ENCODE results near the gene ADPRM. TPM values are rescaled to one million over a fixed set of nuclear protein-coding genes. Genes with fewer than 3 reads are reported as not detected.

The ADPRM gene
- total and polyA plus RNA-seq, 8 donors, result 0.87 to 24.4 (median 11.0) TPM; not detected in 1

DNA sequence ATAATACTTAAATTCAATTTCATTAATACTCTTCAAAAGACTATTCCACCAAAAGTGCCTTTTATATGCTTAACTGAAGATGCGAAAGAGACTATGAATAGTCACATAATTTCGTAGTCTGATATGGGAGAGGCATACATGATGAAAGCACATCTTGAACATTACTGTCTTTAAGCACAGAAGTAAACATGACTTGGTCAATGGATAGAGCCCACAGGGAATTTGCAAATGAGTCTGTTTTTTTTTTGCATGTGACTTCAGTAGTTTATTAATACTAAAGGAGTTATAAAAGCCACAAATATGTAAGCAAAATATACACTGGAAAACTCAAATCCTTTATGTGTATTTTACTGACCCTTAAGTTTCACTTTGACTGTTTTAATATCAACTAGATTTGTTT lies 15.9 kb downstream of the ADPRM start:
- WGBS, 5 donors, result 86 to 97% (median 89%) methylated on average over 2 of the region's 2 CpGs
- H3K4me3 ChIP-seq, result no peak overlapping the region

DNA sequence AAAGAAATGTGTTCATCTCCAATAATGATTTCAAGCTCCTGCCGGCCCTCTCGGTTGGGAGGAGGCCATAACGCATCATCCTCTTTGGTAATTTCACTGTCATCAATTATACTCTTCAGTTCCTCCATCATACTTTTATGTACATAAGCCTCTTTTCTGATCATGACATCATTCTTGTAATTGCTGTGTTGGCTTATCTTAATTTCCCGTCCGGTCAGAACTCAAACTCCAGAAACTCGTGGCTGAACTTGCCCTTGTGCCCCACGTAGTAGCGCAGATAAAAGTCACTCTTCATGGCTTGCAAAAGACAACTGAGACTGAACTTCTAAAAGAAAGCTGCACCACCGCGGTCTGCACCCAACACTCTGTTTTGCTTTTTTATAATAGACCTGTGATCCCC lies 18.8 kb downstream of the ADPRM start:
- no peaks in the 10 kb centered on the region for H3K27me3 ChIP-seq
- intact Hi-C loops (cut with DNase I; ENCODE audit: low total_unique reads), result no loop called here
- H3K36me3 ChIP-seq, result peaks cover 15 to 63% (median 48%) of the 10 kb centered on the region in 4 donors
- no peak for DNase-seq
- H3K4me3 ChIP-seq, result no peak overlapping the region
- no peaks in the 10 kb centered on the region for H3K4me1 ChIP-seq
- WGBS, 5 donors, result 82 to 87% (median 82%) methylated on average over 10 of the region's 10 CpGs
- no peaks in the 10 kb centered on the region for H3K9me3 ChIP-seq
- TF ChIP-seq, protein P1, sequence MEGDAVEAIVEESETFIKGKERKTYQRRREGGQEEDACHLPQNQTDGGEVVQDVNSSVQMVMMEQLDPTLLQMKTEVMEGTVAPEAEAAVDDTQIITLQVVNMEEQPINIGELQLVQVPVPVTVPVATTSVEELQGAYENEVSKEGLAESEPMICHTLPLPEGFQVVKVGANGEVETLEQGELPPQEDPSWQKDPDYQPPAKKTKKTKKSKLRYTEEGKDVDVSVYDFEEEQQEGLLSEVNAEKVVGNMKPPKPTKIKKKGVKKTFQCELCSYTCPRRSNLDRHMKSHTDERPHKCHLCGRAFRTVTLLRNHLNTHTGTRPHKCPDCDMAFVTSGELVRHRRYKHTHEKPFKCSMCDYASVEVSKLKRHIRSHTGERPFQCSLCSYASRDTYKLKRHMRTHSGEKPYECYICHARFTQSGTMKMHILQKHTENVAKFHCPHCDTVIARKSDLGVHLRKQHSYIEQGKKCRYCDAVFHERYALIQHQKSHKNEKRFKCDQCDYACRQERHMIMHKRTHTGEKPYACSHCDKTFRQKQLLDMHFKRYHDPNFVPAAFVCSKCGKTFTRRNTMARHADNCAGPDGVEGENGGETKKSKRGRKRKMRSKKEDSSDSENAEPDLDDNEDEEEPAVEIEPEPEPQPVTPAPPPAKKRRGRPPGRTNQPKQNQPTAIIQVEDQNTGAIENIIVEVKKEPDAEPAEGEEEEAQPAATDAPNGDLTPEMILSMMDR (IDR thresholded peaks at IDR 0.05), result no peak
- TF ChIP-seq EP300 (IDR thresholded peaks at IDR 0.05) (no peak), POLR2A (IDR thresholded peaks at IDR 0.05) (no peak), POLR2AphosphoS5 (IDR thresholded peaks at IDR 0.05) (no peak)
- no peak overlapping the region for H3K27ac ChIP-seq

More for the DNA sequence above, 15.9 kb downstream of the ADPRM start:
- H3K27me3 ChIP-seq, result no peaks in the 10 kb centered on the region
- H3K4me1 ChIP-seq, result no peaks in the 10 kb centered on the region
- H3K9me3 ChIP-seq, result no peaks in the 10 kb centered on the region
- H3K27ac ChIP-seq, result no peak overlapping the region
- peaks cover 29 to 77% (median 59%) of the 10 kb centered on the region in 4 donors for H3K36me3 ChIP-seq
- intact Hi-C loops (cut with DNase I; ENCODE audit: low total_unique reads), result loop anchor here (5.0 kb wide), 1 partner anchor 604 kb away; no protein-coding TSS in a partner anchor
- no peak for DNase-seq
- TF ChIP-seq POLR2AphosphoS5 (IDR thresholded peaks at IDR 0.05) (no peak), POLR2A (IDR thresholded peaks at IDR 0.05) (no peak), EP300 (IDR thresholded peaks at IDR 0.05) (no peak)

DNA sequence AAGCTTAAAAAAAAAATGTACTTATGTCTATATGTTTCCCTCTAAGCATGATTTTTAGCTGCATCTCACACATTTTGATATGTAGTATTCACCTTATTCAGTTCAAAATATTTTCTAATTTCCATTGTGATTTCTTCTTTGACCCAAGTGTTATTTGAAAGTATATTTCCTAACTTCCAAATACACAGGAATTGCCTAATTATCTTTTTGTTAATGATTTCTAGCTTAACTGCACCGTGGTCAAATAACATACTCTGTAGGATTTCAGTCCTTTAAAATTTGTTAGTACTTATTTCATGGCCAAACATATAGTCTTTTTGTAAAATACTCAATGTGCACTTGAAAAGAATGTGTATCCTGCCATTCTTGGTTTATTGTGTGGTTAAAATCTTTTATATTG lies 21.2 kb downstream of the ADPRM start:
- H3K4me3 ChIP-seq, result no peak overlapping the region
- peaks cover 0 to 59% (median 46%) of the 10 kb centered on the region in 4 donors for H3K36me3 ChIP-seq
- TF ChIP-seq, protein P1 (IDR thresholded peaks at IDR 0.05), result no peak
- TF ChIP-seq EP300 (IDR thresholded peaks at IDR 0.05) (no peak), POLR2AphosphoS5 (IDR thresholded peaks at IDR 0.05) (no peak), POLR2A (IDR thresholded peaks at IDR 0.05) (no peak)
- no peaks in the 10 kb centered on the region for H3K27me3 ChIP-seq
- no peaks in the 10 kb centered on the region for H3K9me3 ChIP-seq
- no peak overlapping the region for H3K27ac ChIP-seq
- DNase-seq, result no peak
- no peaks in the 10 kb centered on the region for H3K4me1 ChIP-seq
- intact Hi-C loops (cut with DNase I; ENCODE audit: low total_unique reads), result no loop called here
- WGBS, 5 donors, result 30 to 51% (median 32%) methylated on average over 1 of the region's 1 CpG

DNA sequence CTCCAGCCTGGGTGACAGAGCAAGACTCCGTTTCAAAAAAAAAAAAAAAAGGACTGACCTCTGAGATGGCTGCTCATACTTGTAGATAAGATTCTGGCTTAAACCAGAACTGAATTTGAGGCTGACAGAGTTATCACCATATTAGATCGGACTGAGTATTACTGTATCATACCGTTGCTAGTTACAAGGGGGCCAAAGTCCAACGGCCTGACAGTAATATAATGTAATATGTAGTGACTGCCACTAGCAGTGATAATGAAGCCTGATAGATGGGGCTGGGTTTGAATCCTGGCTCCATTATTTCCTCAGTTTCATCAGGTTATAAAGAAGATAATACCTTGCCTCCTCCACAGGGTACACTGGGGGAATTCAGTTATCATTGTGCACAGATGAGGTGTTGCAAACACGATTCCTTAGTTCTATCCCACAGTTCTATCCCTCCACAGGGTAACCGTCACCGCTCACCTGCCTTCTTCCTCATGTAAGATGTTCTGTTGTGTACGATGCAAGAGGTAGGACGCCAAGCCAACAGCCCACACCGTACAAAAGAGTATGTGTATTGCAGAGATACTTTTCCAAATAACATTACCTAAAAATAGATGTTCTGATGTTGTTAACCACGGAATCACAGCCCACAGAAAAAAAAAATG lies 27.3 kb downstream of the ADPRM start:
- peaks cover 7 to 69% (median 59%) of the 10 kb centered on the region in 4 donors for H3K36me3 ChIP-seq
- H3K27ac ChIP-seq, result no peak overlapping the region
- 71 to 86% (median 76%) methylated on average over 11 of the region's 11 CpGs for WGBS, 5 donors
- DNase-seq, result no peak
- H3K4me1 ChIP-seq, result peaks cover 0 to 17% (median 7%) of the 10 kb centered on the region in 4 donors
- peaks cover 0 to 5% (median 0%) of the 10 kb centered on the region in 3 donors for H3K27me3 ChIP-seq
- no peak overlapping the region for H3K4me3 ChIP-seq
- no peak for TF ChIP-seq POLR2AphosphoS5 (IDR thresholded peaks at IDR 0.05)
- no peak for TF ChIP-seq EP300 (IDR thresholded peaks at IDR 0.05)
- TF ChIP-seq, protein P1 (IDR thresholded peaks at IDR 0.05), result no peak
- TF ChIP-seq POLR2A (IDR thresholded peaks at IDR 0.05), result no peak
- intact Hi-C loops (cut with DNase I; ENCODE audit: low total_unique reads), result no loop called here
- no peaks in the 10 kb centered on the region for H3K9me3 ChIP-seq

DNA sequence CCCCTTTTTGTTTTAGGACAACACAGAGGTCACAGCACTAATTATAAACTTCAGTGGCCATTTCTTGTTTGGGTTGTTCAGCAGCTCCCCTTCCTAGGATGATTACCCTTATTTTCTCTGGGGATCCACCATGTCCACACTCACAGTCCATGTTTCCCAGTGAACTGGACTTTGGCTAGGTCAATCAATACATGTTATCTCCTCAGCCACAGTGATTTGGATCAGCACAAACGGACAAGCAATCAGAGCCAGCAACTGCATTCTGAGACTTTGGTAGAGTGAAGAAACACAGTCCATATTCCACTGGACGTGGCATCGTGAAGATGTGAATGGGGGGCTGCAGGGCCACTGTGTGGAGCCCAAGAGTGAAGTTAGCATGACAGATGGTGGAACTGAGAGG lies 27.9 kb downstream of the ADPRM start:
- H3K4me3 ChIP-seq, result no peak overlapping the region
- peaks cover 0 to 17% (median 8%) of the 10 kb centered on the region in 4 donors for H3K4me1 ChIP-seq
- 66 to 74% (median 71%) methylated on average over 3 of the region's 3 CpGs for WGBS, 5 donors
- TF ChIP-seq POLR2A (IDR thresholded peaks at IDR 0.05) (no peak), POLR2AphosphoS5 (IDR thresholded peaks at IDR 0.05) (no peak), EP300 (IDR thresholded peaks at IDR 0.05) (no peak)
- TF ChIP-seq, protein P1 (IDR thresholded peaks at IDR 0.05), result no peak
- H3K27me3 ChIP-seq, result peaks cover 0 to 7% (median 0%) of the 10 kb centered on the region in 3 donors
- H3K27ac ChIP-seq, result no peak overlapping the region
- intact Hi-C loops (cut with DNase I; ENCODE audit: low total_unique reads), result no loop called here
- H3K9me3 ChIP-seq, result no peaks in the 10 kb centered on the region
- no peak for DNase-seq
- H3K36me3 ChIP-seq, result peaks cover 7 to 63% (median 57%) of the 10 kb centered on the region in 4 donors

All from stomach (tissue), 9 donors.